HG03025 (cell line): Measurements from ENCODE around the gene MMD.
"Not testable (repeated sequence)": the region's sequence is repeated elsewhere in the genome, so short reads cannot be mapped to it uniquely, and the experiment has no call there.

ENCODE experiments used
- ATAC-seq: cut with Tn5 transposase; IDR thresholded peaks from one replicate; pipeline ENCODE4 v1.9.1; 2021; ENCODE audit warnings: mild to moderate bottlenecking, moderate library complexity; ENCODE audit not compliant: unreplicated experiment, low FRiP score

Gene MMD

GRCh38 chr17:55424893-55425540 is 3.4 kb upstream of the MMD start:
- ATAC-seq: no peak

- no peak for ATAC-seq
Observed at GRCh38 chr17:55423535-55423934, 1.9 kb upstream of the MMD start.

GRCh38 chr17:55422828-55423164 is 1.2 kb upstream of the MMD start:
- not testable (repeated sequence) for ATAC-seq

- ATAC-seq: no peak
Observed at GRCh38 chr17:55420776-55421178, 858 bp downstream of the MMD start.

- ATAC-seq: no peak
Observed at GRCh38 chr17:55420067-55420775, 1.4 kb downstream of the MMD start.

- ATAC-seq: no peak
Observed at GRCh38 chr17:55418369-55419268, 3.0 kb downstream of the MMD start.

GRCh38 chr17:55417411-55418268 is 4.0 kb downstream of the MMD start:
- ATAC-seq: no peak

- ATAC-seq: no peak
Observed at GRCh38 chr17:55416470-55417052, 5.1 kb downstream of the MMD start.

- no peak for ATAC-seq
Observed at GRCh38 chr17:55416000-55416399, 5.6 kb downstream of the MMD start.

GRCh38 chr17:55414983-55415382 is 6.7 kb downstream of the MMD start:
- no peak for ATAC-seq

GRCh38 chr17:55413825-55414489 is 7.7 kb downstream of the MMD start:
- no peak for ATAC-seq

- no peak for ATAC-seq
Observed at GRCh38 chr17:55411463-55411855, 10.2 kb downstream of the MMD start.

GRCh38 chr17:55410722-55411462 is 10.7 kb downstream of the MMD start:
- ATAC-seq: no peak

- no peak for ATAC-seq
Observed at GRCh38 chr17:55409030-55409800, 12.4 kb downstream of the MMD start.

GRCh38 chr17:55407641-55408566 is 13.7 kb downstream of the MMD start:
- ATAC-seq: no peak

- no peak for ATAC-seq
Observed at GRCh38 chr17:55405600-55405999, 16.0 kb downstream of the MMD start.

- not testable (repeated sequence) for ATAC-seq
Observed at GRCh38 chr17:55404197-55404596, 17.4 kb downstream of the MMD start.
